ENCODE results near the gene IL5.
"Not testable (repeated sequence)": the region's sequence is repeated elsewhere in the genome, so short reads cannot be mapped to it uniquely, and the experiment has no call there.

IL5 gene

DNA sequence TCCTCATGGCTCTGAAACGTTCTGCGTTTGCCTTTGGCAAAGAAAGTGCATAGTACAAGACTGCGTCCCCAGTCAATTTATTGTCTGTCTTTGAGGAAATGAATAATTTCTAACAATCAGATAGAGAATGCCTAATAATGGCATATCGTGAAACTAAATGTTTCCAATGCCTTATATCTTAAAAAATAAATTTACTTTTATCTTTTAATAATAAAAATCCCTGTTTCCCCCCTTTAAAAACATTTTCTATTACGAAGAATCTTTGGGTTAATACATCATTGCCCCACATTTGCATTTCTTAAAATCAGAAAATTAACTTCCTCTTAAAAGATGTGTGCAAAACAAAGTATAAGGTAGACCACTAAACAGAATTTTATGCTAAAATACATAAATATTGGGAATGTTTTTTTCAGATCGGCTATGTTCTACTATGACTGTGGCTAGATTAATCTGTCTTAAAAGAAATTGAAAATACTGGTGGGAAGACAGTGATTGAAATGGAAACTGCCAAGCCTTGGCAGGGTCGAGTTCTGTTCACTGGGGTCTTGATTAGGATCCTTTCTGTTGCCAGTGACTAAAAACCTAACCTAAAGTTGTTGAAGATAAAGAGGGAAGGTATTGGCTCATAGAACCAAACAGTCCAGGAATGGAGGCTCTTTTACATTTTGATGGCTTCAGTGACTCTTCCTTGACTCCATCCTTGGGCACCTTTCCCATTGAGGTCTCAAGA, at the start of gene IL5:
Gene IL5, minus strand, starts transcription at position 51 of the 730 bp plus-strand sequence. Its CDS starts 44 bp downstream, at position 7.
- H3K4me3 Mint-ChIP-seq = no peak within 1 kb of the TSS
- H3K36me3 Mint-ChIP-seq (ENCODE audit: low read depth) = no peaks in the 10 kb centered on the region
- peaks cover 2% of the 10 kb centered on the region for H3K27me3 Mint-ChIP-seq (ENCODE audit: low read depth)
- H3K27ac Mint-ChIP-seq = no peak within 1 kb of the TSS
- peaks cover 24% of the 10 kb centered on the region for H3K4me1 Mint-ChIP-seq (ENCODE audit: low read depth)
- H3K9me3 Mint-ChIP-seq = no peaks in the 10 kb centered on the region

DNA sequence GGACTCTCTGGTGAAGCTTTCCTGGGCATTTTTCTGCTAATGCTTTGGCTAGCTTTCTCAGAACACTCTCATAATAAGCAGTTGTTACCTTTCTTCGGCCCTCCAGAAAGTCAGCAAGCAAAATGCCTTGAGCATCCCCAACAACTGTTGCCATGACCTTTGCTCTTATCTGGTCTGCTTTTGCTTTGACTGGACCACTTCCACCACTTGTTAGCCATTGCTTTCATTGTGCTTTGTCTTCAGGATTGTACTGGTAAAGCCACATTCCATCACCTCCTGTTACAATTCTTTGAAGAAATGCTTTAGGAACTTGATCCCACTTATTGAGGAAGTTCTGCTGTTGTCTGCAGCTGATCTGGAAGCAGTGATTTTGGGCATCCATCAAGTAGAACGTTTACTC, 49.2 kb upstream of the IL5 start:
- Mint-ChIP-seq H3K4me3 (no peak overlapping the region), H3K27ac (no peak overlapping the region), H3K36me3 (ENCODE audit: low read depth) (peaks cover 43% of the 10 kb centered on the region), H3K4me1 (ENCODE audit: low read depth) (peaks cover 13% of the 10 kb centered on the region), H3K27me3 (ENCODE audit: low read depth) (no peaks in the 10 kb centered on the region), H3K9me3 (no peaks in the 10 kb centered on the region)

DNA sequence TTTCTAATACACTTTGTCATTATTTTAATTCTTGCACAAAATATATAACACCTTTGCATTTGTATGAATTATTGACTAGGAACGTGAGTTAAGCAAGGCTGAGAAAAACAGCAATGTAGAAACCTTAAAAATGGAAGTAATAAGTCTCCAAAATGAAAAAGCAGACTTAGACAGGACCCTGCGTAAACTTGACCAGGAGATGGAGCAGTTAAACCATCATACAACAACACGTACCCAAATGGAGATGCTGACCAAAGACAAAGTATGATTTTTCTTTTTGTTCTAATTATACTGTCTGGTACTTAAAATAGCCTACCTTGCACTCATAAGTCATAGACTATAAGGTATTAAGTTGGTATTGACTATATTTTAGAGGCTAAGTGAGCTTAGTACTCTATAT, 47.8 kb upstream of the IL5 start:
- Mint-ChIP-seq H3K4me3 (no peak overlapping the region), H3K9me3 (no peaks in the 10 kb centered on the region), H3K36me3 (ENCODE audit: low read depth) (peaks cover 40% of the 10 kb centered on the region), H3K27ac (no peak overlapping the region), H3K4me1 (ENCODE audit: low read depth) (peaks cover 12% of the 10 kb centered on the region), H3K27me3 (ENCODE audit: low read depth) (no peaks in the 10 kb centered on the region)

DNA sequence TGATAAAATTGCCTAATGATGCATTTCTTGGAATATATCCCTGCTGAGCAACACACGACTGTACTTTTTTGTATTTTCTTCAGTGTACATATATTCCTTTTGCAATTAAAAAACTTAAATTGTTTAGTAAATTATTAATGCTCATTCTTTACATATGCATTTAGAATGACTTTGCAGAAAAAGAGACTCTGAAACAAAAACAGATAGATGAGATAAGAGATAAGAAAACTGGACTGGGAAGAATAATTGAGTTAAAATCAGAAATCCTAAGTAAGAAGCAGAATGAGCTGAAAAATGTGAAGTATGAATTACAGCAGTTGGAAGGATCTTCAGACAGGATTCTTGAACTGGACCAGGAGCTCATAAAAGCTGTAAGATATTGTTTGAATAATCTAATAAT, 46.1 kb upstream of the IL5 start:
- no peaks in the 10 kb centered on the region for H3K27me3 Mint-ChIP-seq (ENCODE audit: low read depth)
- no peak overlapping the region for H3K27ac Mint-ChIP-seq
- peaks cover 44% of the 10 kb centered on the region for H3K36me3 Mint-ChIP-seq (ENCODE audit: low read depth)
- no peaks in the 10 kb centered on the region for H3K9me3 Mint-ChIP-seq
- H3K4me1 Mint-ChIP-seq (ENCODE audit: low read depth) = peaks cover 12% of the 10 kb centered on the region
- H3K4me3 Mint-ChIP-seq = no peak overlapping the region

GRCh38 chr5:132586063-132586462, 42.7 kb upstream of the IL5 start:
- no peaks in the 10 kb centered on the region for H3K9me3 Mint-ChIP-seq
- no peak overlapping the region for H3K27ac Mint-ChIP-seq
- peaks cover 5% of the 10 kb centered on the region for H3K4me1 Mint-ChIP-seq (ENCODE audit: low read depth)
- no peak overlapping the region for H3K4me3 Mint-ChIP-seq
- no peaks in the 10 kb centered on the region for H3K27me3 Mint-ChIP-seq (ENCODE audit: low read depth)
- peaks cover 49% of the 10 kb centered on the region for H3K36me3 Mint-ChIP-seq (ENCODE audit: low read depth)

GRCh38 chr5:132584560-132584959, 41.2 kb upstream of the IL5 start:
- not testable (repeated sequence) for H3K4me1 Mint-ChIP-seq (ENCODE audit: low read depth); H3K9me3 Mint-ChIP-seq; H3K27me3 Mint-ChIP-seq (ENCODE audit: low read depth); H3K4me3 Mint-ChIP-seq; H3K27ac Mint-ChIP-seq
- H3K36me3 Mint-ChIP-seq (ENCODE audit: low read depth) = peaks cover 47% of the 10 kb centered on the region

DNA sequence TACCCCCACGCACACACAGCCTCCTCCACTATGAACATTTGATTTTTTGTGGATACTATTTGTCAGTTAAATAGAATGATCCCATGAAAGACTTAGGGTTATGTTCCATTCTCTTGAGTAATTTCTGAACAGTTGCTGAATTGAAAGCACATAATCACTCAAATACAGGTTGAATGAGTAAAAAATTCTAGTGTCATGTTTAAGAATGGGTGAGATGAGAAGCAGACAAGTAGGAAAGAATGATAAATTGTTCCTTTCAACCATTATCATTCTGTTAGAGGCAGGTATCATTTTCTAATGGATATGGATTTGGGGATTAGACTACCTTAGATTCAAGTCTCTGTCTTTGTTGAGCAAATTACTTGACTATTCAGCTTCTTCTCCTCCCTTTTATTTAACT, 32.8 kb upstream of the IL5 start:
- H3K9me3 Mint-ChIP-seq = peaks cover 10% of the 10 kb centered on the region
- H3K4me3 Mint-ChIP-seq = no peak overlapping the region
- H3K4me1 Mint-ChIP-seq (ENCODE audit: low read depth) = peaks cover 2% of the 10 kb centered on the region
- H3K27ac Mint-ChIP-seq = no peak overlapping the region
- peaks cover 50% of the 10 kb centered on the region for H3K36me3 Mint-ChIP-seq (ENCODE audit: low read depth)
- H3K27me3 Mint-ChIP-seq (ENCODE audit: low read depth) = no peaks in the 10 kb centered on the region

DNA sequence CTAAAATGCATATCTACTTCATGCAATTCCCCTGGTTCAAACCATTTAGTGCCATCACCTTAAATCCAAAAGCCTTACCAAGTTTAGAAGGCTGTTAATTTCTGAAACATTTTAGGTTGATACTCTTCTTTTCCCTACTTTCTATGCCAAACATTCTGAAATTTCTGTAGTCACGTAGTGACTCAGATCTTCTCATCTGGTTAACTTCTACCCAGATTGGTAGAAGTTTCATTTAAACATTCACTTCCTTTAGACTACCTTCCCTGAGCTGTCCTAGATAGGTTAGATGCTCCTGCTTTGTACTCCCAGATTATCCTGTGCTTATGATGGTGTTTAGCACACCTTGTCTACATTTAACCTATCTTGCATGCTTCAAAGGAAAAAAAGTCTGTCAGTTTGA, 23.3 kb upstream of the IL5 start:
- Mint-ChIP-seq H3K36me3 (ENCODE audit: low read depth) (peaks cover 44% of the 10 kb centered on the region), H3K4me3 (peak overlapping the region; percentile 33), H3K9me3 (peaks cover 6% of the 10 kb centered on the region), H3K27me3 (ENCODE audit: low read depth) (no peaks in the 10 kb centered on the region), H3K27ac (no peak overlapping the region), H3K4me1 (ENCODE audit: low read depth) (peaks cover 25% of the 10 kb centered on the region)

- H3K4me1 Mint-ChIP-seq (ENCODE audit: low read depth) = peaks cover 17% of the 10 kb centered on the region
- H3K27ac Mint-ChIP-seq; H3K4me3 Mint-ChIP-seq; H3K9me3 Mint-ChIP-seq; H3K27me3 Mint-ChIP-seq (ENCODE audit: low read depth): not testable (repeated sequence)
- peaks cover 33% of the 10 kb centered on the region for H3K36me3 Mint-ChIP-seq (ENCODE audit: low read depth)
These were observed 21.2 kb upstream of the IL5 start for GRCh38 chr5:132564555-132564954.

DNA sequence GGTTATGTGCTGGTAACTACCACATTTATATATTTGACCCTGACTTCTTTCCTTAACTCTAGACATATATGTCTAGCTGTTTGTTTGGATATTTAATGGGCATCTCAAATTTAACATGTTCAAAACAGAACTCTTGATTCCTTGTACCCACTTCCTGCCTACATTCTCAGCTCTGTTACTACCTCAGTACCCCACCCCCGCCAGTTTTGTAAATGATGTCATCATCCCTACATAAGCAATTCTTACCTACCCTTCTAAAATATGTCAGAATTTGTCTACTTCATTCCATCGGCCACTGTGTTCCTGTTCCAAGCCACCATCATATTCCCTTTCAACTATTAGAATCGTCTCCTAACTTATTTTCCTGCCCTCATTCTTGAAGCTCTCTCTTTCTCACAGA, 18.3 kb upstream of the IL5 start:
- Mint-ChIP-seq H3K9me3 (peaks cover 6% of the 10 kb centered on the region), H3K4me3 (no peak overlapping the region), H3K27me3 (ENCODE audit: low read depth) (no peaks in the 10 kb centered on the region)

DNA sequence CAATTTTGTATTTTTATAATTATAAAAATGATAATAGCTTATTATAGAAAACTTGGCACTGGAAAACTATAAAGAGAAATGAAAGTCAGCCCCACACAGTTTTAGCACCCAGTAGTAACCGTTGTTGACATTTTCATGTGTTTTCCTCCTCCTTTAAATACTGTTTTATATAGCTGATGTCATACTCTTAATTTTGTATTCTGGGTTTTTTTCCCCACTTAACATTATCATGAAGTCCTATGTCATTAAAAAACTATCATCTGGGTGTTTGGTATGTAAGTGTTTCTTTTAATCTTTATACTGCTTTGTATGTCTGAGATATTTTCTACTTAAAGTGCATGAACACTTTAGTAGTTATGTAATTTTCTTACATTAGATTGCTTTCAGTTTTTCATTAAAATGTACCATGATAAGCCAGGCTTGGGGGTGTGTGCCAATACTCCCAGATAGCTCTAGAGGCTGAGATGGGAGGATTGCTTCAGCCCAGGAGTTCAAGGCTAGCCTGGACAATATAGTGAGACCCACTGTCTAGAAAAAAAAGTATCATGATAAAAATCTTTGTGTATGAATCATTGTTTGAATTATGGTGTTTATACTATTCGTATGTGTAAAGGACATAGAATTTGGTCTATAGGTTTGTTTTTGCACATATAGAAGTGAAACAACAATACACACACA, 16.2 kb upstream of the IL5 start:
- H3K27me3 Mint-ChIP-seq (ENCODE audit: low read depth) = no peaks in the 10 kb centered on the region
- peak overlapping the region; percentile 2 for H3K4me3 Mint-ChIP-seq
- peaks cover 22% of the 10 kb centered on the region for H3K4me1 Mint-ChIP-seq (ENCODE audit: low read depth)
- H3K27ac Mint-ChIP-seq = no peak overlapping the region
- no peaks in the 10 kb centered on the region for H3K9me3 Mint-ChIP-seq
- peaks cover 2% of the 10 kb centered on the region for H3K36me3 Mint-ChIP-seq (ENCODE audit: low read depth)

More for the DNA sequence above, 18.3 kb upstream of the IL5 start:
- peaks cover 27% of the 10 kb centered on the region for H3K4me1 Mint-ChIP-seq (ENCODE audit: low read depth)
- H3K27ac Mint-ChIP-seq = no peak overlapping the region
- H3K36me3 Mint-ChIP-seq (ENCODE audit: low read depth) = peaks cover 14% of the 10 kb centered on the region

DNA sequence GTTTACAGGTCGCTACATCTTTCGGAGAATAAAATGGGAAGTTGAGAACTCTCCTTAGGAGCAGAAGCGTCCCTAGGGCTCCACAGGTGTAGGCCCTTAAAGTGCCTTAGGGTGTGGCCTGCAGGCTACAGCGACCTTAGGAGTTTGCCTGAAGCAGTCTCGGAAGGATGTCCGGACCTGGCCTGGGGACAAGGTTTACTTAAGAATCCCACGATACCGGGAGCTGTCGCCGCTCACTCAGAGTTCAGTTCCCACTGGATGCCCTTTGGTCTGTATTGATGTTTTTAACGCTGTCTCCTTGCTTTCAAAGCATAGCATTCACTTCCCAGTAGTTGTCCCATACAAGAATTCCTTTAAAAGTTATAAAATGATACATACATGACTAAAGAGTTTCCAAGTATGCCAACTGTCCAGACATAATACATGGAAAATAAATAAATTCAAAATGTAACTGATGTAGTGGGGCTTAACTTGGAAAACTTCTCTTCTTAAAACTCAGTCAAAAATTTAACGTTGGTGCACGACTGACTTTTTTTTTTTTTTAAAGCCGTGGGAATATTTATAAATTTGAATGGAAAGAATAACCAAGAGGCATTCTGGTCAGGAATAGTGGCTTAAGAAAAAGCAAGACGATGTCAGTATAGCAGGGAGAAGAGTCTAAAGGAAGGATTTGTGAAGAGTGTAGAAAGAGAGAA, 14.3 kb upstream of the IL5 start:
- no peaks in the 10 kb centered on the region for H3K9me3 Mint-ChIP-seq
- H3K4me3 Mint-ChIP-seq = peak overlapping the region; percentile 92
- peak overlapping the region; percentile 95 for H3K27ac Mint-ChIP-seq
- H3K4me1 Mint-ChIP-seq (ENCODE audit: low read depth) = peaks cover 22% of the 10 kb centered on the region
- peaks cover 2% of the 10 kb centered on the region for H3K36me3 Mint-ChIP-seq (ENCODE audit: low read depth)
- no peaks in the 10 kb centered on the region for H3K27me3 Mint-ChIP-seq (ENCODE audit: low read depth)

DNA sequence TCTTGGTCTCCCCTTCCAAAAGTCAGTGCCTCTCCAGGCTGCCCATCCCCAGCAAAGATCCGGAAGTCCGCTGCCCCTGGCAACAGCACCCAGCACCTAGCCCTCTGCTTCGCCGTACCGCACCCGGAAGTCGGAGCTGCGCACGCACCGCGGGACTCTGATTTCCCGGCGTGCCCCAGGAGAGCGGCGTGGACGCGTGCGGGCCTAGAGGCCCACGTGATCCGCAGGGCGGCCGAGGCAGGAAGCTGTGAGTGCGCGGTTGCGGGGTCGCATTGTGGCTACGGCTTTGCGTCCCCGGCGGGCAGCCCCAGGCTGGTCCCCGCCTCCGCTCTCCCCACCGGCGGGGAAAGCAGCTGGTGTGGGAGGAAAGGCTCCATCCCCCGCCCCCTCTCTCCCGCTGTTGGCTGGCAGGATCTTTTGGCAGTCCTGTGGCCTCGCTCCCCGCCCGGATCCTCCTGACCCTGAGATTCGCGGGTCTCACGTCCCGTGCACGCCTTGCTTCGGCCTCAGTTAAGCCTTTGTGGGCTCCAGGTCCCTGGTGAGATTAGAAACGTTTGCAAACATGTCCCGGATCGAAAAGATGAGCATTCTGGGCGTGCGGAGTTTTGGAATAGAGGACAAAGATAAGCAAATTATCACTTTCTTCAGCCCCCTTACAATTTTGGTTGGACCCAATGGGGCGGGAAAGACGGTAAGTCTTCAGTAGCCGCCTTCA, 13.6 kb upstream of the IL5 start, which contains the start of gene RAD50:
Gene RAD50, plus strand, starts transcription at position 215 of the 715 bp plus-strand sequence. Its CDS starts 348 bp downstream, at position 563.
- Mint-ChIP-seq H3K9me3 (no peaks in the 10 kb centered on the region), H3K27me3 (ENCODE audit: low read depth) (no peaks in the 10 kb centered on the region), H3K4me1 (ENCODE audit: low read depth) (peaks cover 22% of the 10 kb centered on the region)

GRCh38 chr5:132556153-132556762, 12.9 kb upstream of the IL5 start:
- Mint-ChIP-seq H3K9me3 (no peaks in the 10 kb centered on the region), H3K27ac (peak overlapping the region; percentile 95), H3K27me3 (ENCODE audit: low read depth) (no peaks in the 10 kb centered on the region), H3K36me3 (ENCODE audit: low read depth) (peaks cover 2% of the 10 kb centered on the region), H3K4me3 (peak overlapping the region; percentile 92), H3K4me1 (ENCODE audit: low read depth) (peaks cover 22% of the 10 kb centered on the region)

More for the DNA sequence above, 13.6 kb upstream of the IL5 start, which contains the start of gene RAD50:
- Mint-ChIP-seq H3K36me3 (ENCODE audit: low read depth) (peaks cover 2% of the 10 kb centered on the region), H3K4me3 (peak within 1 kb of the TSS; percentile 92), H3K27ac (peak within 1 kb of the TSS; percentile 95)

Data from T-helper 1 cell treated with Interleukin-12 subunit alpha and Interleukin-12 subunit beta and Interleukin-4 antibody, amounts not matched to agents 30 μg/mL and 1 μg/mL, for 36 hours (primary cell).